SU-DHL-6 (cell line): ENCODE measurements around the gene CENATAC.
"Not testable (repeated sequence)": the region's sequence is repeated elsewhere in the genome, so short reads cannot be mapped to it uniquely, and the experiment has no call there.

Experiments
- H2AFZ ChIP-seq: fragments of 200-600 bp; sonication (generic); 2 replicates; pipeline ENCODE4 v1.6.1; 2014; ENCODE audit warnings: low read depth, mild to moderate bottlenecking, moderate library complexity, mixed read lengths, antibody characterized with exemption, low read length; ENCODE audit not compliant: severe bottlenecking
- H3F3A ChIP-seq: fragments of 200-600 bp; shearing (Covaris generic); 2 replicates; pipeline ENCODE4 v1.6.0; 2016; ENCODE audit warnings: antibody characterized with exemption, mild to moderate bottlenecking; ENCODE audit not compliant: insufficient read depth
- H3K27ac ChIP-seq: fragments of 200-600 bp; sonication (generic); 2 replicates; pipeline ENCODE4 v1.5.1; 2016; ENCODE audit warnings: low read depth, mild to moderate bottlenecking, low read length, moderate library complexity, mixed read lengths
- H3K27me3 ChIP-seq: fragments of 200-600 bp; sonication (generic), shearing (Covaris generic); 2 replicates; pipeline ENCODE4 v1.6.0; 2014; ENCODE audit warnings: mild to moderate bottlenecking, low read length
- H3K36me3 ChIP-seq: fragments of 200-600 bp; sonication (generic); 2 replicates; pipeline ENCODE4 v1.6.1; 2014; ENCODE audit warnings: mild to moderate bottlenecking, low read length, mixed read lengths
- H3K4me2 ChIP-seq: fragments of 300-600, 200-600 bp; shearing (Covaris generic), sonication (generic); 2 replicates; pipeline ENCODE4 v1.6.0; 2014; ENCODE audit warnings: low read length, low read depth, mild to moderate bottlenecking; ENCODE audit not compliant: poor library complexity, severe bottlenecking
- H3K4me3 ChIP-seq: fragments of 200-600 bp; sonication (generic); 2 replicates; pipeline ENCODE4 v1.5.1; 2014; ENCODE audit warnings: antibody characterized with exemption, low read length, mild to moderate bottlenecking, mixed read lengths; ENCODE audit not compliant: insufficient read depth, poor library complexity, severe bottlenecking
- H3K79me2 ChIP-seq: fragments of 200-600 bp; sonication (generic); 2 replicates; pipeline ENCODE4 v1.6.1; 2014; ENCODE audit warnings: mild to moderate bottlenecking, low read length, moderate library complexity; ENCODE audit not compliant: insufficient read depth
- H3K9ac ChIP-seq: fragments of 200-600 bp; sonication (generic); 2 replicates; pipeline ENCODE4 v1.7.0; 2014; ENCODE audit warnings: mild to moderate bottlenecking, low read length
- H3K9me2 ChIP-seq: fragments of 200-600 bp; sonication (generic); replicated peaks from 2 replicates; pipeline ENCODE4 v1.6.1; 2014; ENCODE audit warnings: low read length; ENCODE audit not compliant: insufficient read depth
- H3K9me3 ChIP-seq: fragments of 200-600 bp; sonication (generic); 2 replicates; pipeline ENCODE4 v1.6.1; 2014; ENCODE audit warnings: low read length, mixed read lengths; ENCODE audit not compliant: insufficient read depth
- H4K20me1 ChIP-seq: fragments of 200-600 bp; sonication (generic); 2 replicates; pipeline ENCODE4 v1.6.1; 2014; ENCODE audit warnings: low read depth, mild to moderate bottlenecking, antibody characterized with exemption, low read length, moderate library complexity, mixed read lengths
- CTCF ChIP-seq: fragments of 200-600 bp; sonication (generic); IDR thresholded peaks from one replicate; pipeline ENCODE4 v1.5.1; 2017; ENCODE audit warnings: antibody characterized with exemption, mild to moderate bottlenecking, low read length, moderate library complexity; ENCODE audit not compliant: insufficient read depth, poor library complexity, severe bottlenecking
- EZH2phosphoT487 ChIP-seq: fragments of 200-600 bp; sonication (generic), shearing (Covaris generic); conservative IDR thresholded peaks from 2 replicates; pipeline ENCODE4 v1.6.1; 2018; ENCODE audit warnings: mild to moderate bottlenecking, antibody characterized with exemption, low read length, moderate library complexity, mixed read lengths

CENATAC gene, protein sequence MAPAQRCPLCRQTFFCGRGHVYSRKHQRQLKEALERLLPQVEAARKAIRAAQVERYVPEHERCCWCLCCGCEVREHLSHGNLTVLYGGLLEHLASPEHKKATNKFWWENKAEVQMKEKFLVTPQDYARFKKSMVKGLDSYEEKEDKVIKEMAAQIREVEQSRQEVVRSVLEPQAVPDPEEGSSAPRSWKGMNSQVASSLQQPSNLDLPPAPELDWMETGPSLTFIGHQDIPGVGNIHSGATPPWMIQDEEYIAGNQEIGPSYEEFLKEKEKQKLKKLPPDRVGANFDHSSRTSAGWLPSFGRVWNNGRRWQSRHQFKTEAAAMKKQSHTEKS

GRCh38 chr11:118997627-118998387, at the start of gene CENATAC:
Gene CENATAC (plus strand): TSS chr11:118998138. CDS start chr11:118998198, 60 bp downstream.
- TF ChIP-seq CTCF (no peak), EZH2phosphoT487 (no peak)
- Histone ChIP-seq H3K79me2 (peaks cover 40% of the 10 kb centered on the region), H2AFZ (peak within 1 kb of the TSS; percentile 70), H3K27me3 (no peaks in the 10 kb centered on the region), H3K9me2 (no peaks in the 10 kb centered on the region), H3F3A (no peaks in the 10 kb centered on the region), H3K9me3 (no peaks in the 10 kb centered on the region), H4K20me1 (no peaks in the 10 kb centered on the region), H3K4me3 (peak within 1 kb of the TSS; percentile 73), H3K4me2 (peak within 1 kb of the TSS; percentile 74), H3K9ac (peak within 1 kb of the TSS; percentile 79), H3K27ac (peak within 1 kb of the TSS; percentile 51), H3K36me3 (no peaks in the 10 kb centered on the region)

GRCh38 chr11:118953265-118953664, 44.7 kb upstream of the CENATAC start:
- Histone ChIP-seq H2AFZ (no peak overlapping the region), H3K36me3 (no peaks in the 10 kb centered on the region), H3K27ac (no peak overlapping the region), H4K20me1 (no peaks in the 10 kb centered on the region), H3K4me2 (no peak overlapping the region), H3K4me3 (no peak overlapping the region), H3K9me2 (no peaks in the 10 kb centered on the region), H3K27me3 (no peaks in the 10 kb centered on the region), H3K79me2 (no peaks in the 10 kb centered on the region), H3K9me3 (no peaks in the 10 kb centered on the region), H3K9ac (no peak overlapping the region), H3F3A (no peaks in the 10 kb centered on the region)
- TF ChIP-seq EZH2phosphoT487, result no peak
- no peak for TF ChIP-seq CTCF

DNA sequence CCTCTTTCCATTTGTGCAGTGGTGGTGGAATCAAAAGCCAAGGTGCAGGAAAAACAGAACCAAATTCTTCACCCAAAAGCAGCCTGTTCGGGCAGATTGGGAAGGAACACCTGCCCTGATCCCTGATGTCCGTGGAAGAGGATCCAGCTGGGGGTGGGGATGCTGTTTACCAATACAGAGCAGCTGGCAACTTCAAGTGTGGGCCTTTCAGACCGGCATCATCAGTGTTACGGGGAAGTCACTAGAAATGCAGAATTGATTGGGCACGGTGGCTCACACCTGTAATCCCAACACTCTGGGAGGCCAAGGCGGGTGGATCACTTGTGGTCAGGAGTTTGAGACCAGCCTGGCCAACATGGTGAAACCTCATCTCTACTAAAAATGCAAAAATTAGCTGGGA, 44.0 kb upstream of the CENATAC start:
- H3K9ac ChIP-seq, H3K79me2 ChIP-seq, H3K4me2 ChIP-seq, H3F3A ChIP-seq, H3K9me3 ChIP-seq, H2AFZ ChIP-seq, H3K4me3 ChIP-seq, H3K27me3 ChIP-seq, H3K9me2 ChIP-seq, H4K20me1 ChIP-seq, H3K36me3 ChIP-seq, H3K27ac ChIP-seq: not testable (repeated sequence)
